GM04503 (cell line): ENCODE measurements around the gene PLK5.
"Not testable (repeated sequence)": the region's sequence is repeated elsewhere in the genome, so short reads cannot be mapped to it uniquely, and the experiment has no call there.

Experiments
- DNase-seq: peaks from one replicate; pipeline ENCODE4 v3.0.0-alpha.2; 2012; ENCODE audit warnings: low read depth

PLK5 gene

GRCh38 chr19:1491114-1491848, 32.6 kb upstream of the PLK5 start, which contains the start of gene REEP6:
Gene REEP6 (plus strand): TSS chr19:1491181. CDS start chr19:1491270, 89 bp downstream.
- no peak for DNase-seq

- DNase-seq, result no peak
These were observed 32.1 kb upstream of the PLK5 start for GRCh38 chr19:1491849-1492170.

- DNase-seq, result no peak
These were observed 31.3 kb upstream of the PLK5 start for GRCh38 chr19:1492474-1493006.

- DNase-seq, result no peak
These were observed 29.6 kb upstream of the PLK5 start for GRCh38 chr19:1494115-1494815.

GRCh38 chr19:1495051-1495798, 28.7 kb upstream of the PLK5 start:
- no peak for DNase-seq

GRCh38 chr19:1495799-1496713, 27.8 kb upstream of the PLK5 start:
- DNase-seq, result no peak

- DNase-seq, result no peak
These were observed 26.9 kb upstream of the PLK5 start for GRCh38 chr19:1496714-1497577.

GRCh38 chr19:1497578-1498235, 26.2 kb upstream of the PLK5 start:
- no peak for DNase-seq

GRCh38 chr19:1499231-1499630, 24.6 kb upstream of the PLK5 start:
- DNase-seq, result not testable (repeated sequence)

GRCh38 chr19:1501200-1501595, 22.7 kb upstream of the PLK5 start:
- no peak for DNase-seq

GRCh38 chr19:1502433-1503088, 21.3 kb upstream of the PLK5 start:
- no peak for DNase-seq

GRCh38 chr19:1503089-1503924, 20.6 kb upstream of the PLK5 start:
- DNase-seq, result no peak

GRCh38 chr19:1503925-1504773, 19.7 kb upstream of the PLK5 start:
- DNase-seq, result no peak

- no peak for DNase-seq
These were observed 18.9 kb upstream of the PLK5 start for GRCh38 chr19:1505012-1505411.

- DNase-seq, result no peak
These were observed 17.6 kb upstream of the PLK5 start for GRCh38 chr19:1505991-1506881.

- DNase-seq, result no peak
These were observed 16.7 kb upstream of the PLK5 start for GRCh38 chr19:1507192-1507660.
